Mesenchymal stem cell (in vitro differentiated cells and primary cell): Measurements from ENCODE around the gene WLS.

Experiments used
- DNase-seq: peaks from one replicate; pipeline ENCODE4 v3.0.0-alpha.2; 2013
- H2AFZ ChIP-seq: one replicate; pipeline ENCODE4 v1.6.1; 2013; ENCODE audit warnings: low read depth, mild to moderate bottlenecking, control low read depth, inconsistent platforms, low read length, moderate library complexity
- H2AK5ac ChIP-seq: 2 replicates; pipeline ENCODE4 v1.6.1; 2013; ENCODE audit warnings: low read length, moderate library complexity, mild to moderate bottlenecking, inconsistent platforms; ENCODE audit not compliant: severe bottlenecking
- H2BK120ac ChIP-seq: one replicate; pipeline ENCODE4 v1.6.1; 2013; ENCODE audit warnings: low read depth, mild to moderate bottlenecking, inconsistent platforms, low read length, moderate library complexity
- H2BK12ac ChIP-seq, 2 experiments: one replicate each; pipeline ENCODE4 v1.6.1; 2013; ENCODE audit warnings: inconsistent platforms in 2 of 2, low read length in 2 of 2, mild to moderate bottlenecking in 2 of 2, moderate library complexity in 2 of 2, control low read depth in 1 of 2
- H2BK15ac ChIP-seq: one replicate; pipeline ENCODE4 v1.6.1; 2013; ENCODE audit warnings: mild to moderate bottlenecking, low read depth, inconsistent platforms; ENCODE audit not compliant: poor library complexity, severe bottlenecking
- H2BK5ac ChIP-seq: 2 replicates; pipeline ENCODE4 v1.6.1; 2013; ENCODE audit warnings: low read depth, mild to moderate bottlenecking, low read length, control low read depth, inconsistent platforms; ENCODE audit not compliant: poor library complexity, severe bottlenecking
- H3K14ac ChIP-seq, 2 experiments: one replicate each; pipeline ENCODE4 v1.6.1; 2013; ENCODE audit warnings: inconsistent platforms in 2 of 2, low read length in 2 of 2, control low read depth in 1 of 2, mild to moderate bottlenecking in 1 of 2, moderate library complexity in 1 of 2
- H3K18ac ChIP-seq, 2 experiments: one replicate each; pipeline ENCODE4 v1.6.1; 2013; ENCODE audit warnings: inconsistent platforms in 2 of 2, low read length in 2 of 2, control low read depth in 1 of 2, low read depth in 1 of 2, mild to moderate bottlenecking in 1 of 2
- H3K23ac ChIP-seq, 2 experiments: one replicate each; pipeline ENCODE4 v1.6.1; 2013; ENCODE audit warnings: inconsistent platforms in 2 of 2, low read length in 2 of 2, mild to moderate bottlenecking in 2 of 2, moderate library complexity in 2 of 2, control low read depth in 1 of 2
- H3K27ac ChIP-seq: 2 replicates; pipeline ENCODE4 v1.5.1; 2013; ENCODE audit warnings: mild to moderate bottlenecking, moderate library complexity, low read length, control low read depth, inconsistent platforms; ENCODE audit not compliant: poor library complexity, severe bottlenecking
- H3K27me3 ChIP-seq, 2 experiments: 2 replicates each; pipeline versions ENCODE4 v1.6.1 to v1.7.0; 2013; ENCODE audit warnings: low read length in 2 of 2, mild to moderate bottlenecking in 2 of 2, moderate library complexity in 2 of 2, control low read depth in 1 of 2, inconsistent platforms in 1 of 2; ENCODE audit not compliant: control insufficient read depth in 1 of 2, insufficient read depth in 1 of 2
- H3K36me3 ChIP-seq, 2 experiments: 2 replicates each; pipeline versions ENCODE4 v1.6.1 to v1.7.0; 2013; ENCODE audit warnings: low read length in 2 of 2, control low read depth in 1 of 2, inconsistent platforms in 1 of 2, low read depth in 1 of 2, mild to moderate bottlenecking in 1 of 2; ENCODE audit not compliant: insufficient read depth in 2 of 2, control insufficient read depth in 1 of 2
- H3K4ac ChIP-seq, 2 experiments: one replicate each; pipeline ENCODE4 v1.6.1; 2013; ENCODE audit warnings: inconsistent platforms in 2 of 2, low read length in 2 of 2, mild to moderate bottlenecking in 2 of 2, moderate library complexity in 2 of 2, control low read depth in 1 of 2, low read depth in 1 of 2
- H3K4me1 ChIP-seq: 2 replicates; pipeline ENCODE4 v1.6.1; 2013; ENCODE audit warnings: low read depth, low read length, control low read depth; ENCODE audit not compliant: control insufficient read depth, insufficient read depth
- H3K4me2 ChIP-seq: 2 replicates; pipeline ENCODE4 v1.6.1; 2013; ENCODE audit warnings: low read length, mild to moderate bottlenecking, inconsistent platforms; ENCODE audit not compliant: poor library complexity, severe bottlenecking
- H3K4me3 ChIP-seq, 2 experiments: 2 replicates each; pipeline versions ENCODE4 v1.5.1 to v1.7.0; 2013; ENCODE audit warnings: low read length in 2 of 2, mild to moderate bottlenecking in 2 of 2, control low read depth in 1 of 2, low read depth in 1 of 2; ENCODE audit not compliant: insufficient read depth in 1 of 2
- H3K79me1 ChIP-seq: replicated peaks from 2 replicates; pipeline ENCODE4 v1.6.1; 2013; ENCODE audit warnings: mild to moderate bottlenecking, control low read depth, low read length, inconsistent platforms; ENCODE audit not compliant: poor library complexity, severe bottlenecking
- H3K9ac ChIP-seq: 2 replicates; pipeline ENCODE4 v1.7.0; 2013; ENCODE audit warnings: mild to moderate bottlenecking, low read length, moderate library complexity
- H3K9me3 ChIP-seq: 2 replicates; pipeline ENCODE4 v1.7.0; 2013; ENCODE audit warnings: mild to moderate bottlenecking, low read length; ENCODE audit not compliant: control insufficient read depth
- H4K8ac ChIP-seq: one replicate; pipeline ENCODE4 v1.6.1; 2013; ENCODE audit warnings: inconsistent platforms, mild to moderate bottlenecking, low read length, moderate library complexity
- H4K91ac ChIP-seq: one replicate; pipeline ENCODE4 v1.6.1; 2013; ENCODE audit warnings: mild to moderate bottlenecking, low read length, inconsistent platforms
- WGBS: methylation state at CpG from one replicate; pipeline ENCODE4 v1.1.7; 2013; ENCODE audit warnings: mixed read lengths; 5-methylcytosine and 5-hydroxymethylcytosine counted together

WLS gene

DNA sequence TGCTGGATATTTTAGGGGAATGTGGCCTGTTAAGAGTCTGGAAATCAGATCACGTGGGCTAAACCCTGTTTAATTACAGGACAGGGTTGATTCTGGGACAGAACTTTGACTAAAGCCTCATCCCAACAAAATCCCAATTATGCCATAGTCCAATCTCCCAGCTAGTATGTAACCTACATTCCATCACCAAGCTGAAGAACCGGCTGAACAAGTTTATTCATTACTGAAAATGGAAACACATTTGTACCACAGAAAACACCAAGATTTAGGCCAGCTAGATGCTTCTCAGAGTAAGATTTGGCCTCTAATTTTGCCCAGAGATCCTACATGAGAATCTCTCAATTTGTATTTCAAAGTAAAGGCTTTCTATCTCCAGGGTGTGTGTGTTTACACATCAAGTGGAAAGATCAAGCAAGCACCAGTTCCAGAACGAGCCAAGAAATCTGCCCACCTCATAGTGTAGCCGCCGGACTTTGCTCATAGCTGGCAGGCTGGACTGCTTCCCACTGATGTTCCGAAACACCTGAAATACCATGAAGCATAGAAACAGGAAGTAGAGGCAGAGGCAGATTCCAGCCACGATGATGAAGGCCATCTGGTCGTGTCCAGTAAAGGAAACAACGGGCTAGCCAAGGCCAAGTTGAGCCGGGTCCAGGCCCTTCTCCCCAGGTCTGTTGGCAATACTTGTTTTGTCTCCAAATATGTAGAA, 86.8 kb downstream of the WLS start:
- Histone ChIP-seq H3K79me1 (peaks cover 16% of the 10 kb centered on the region), H4K91ac (no peak overlapping the region), H3K36me3 (peaks cover 39 to 99% of the 10 kb centered on the region in 2 experiments), H3K9ac (no peak overlapping the region), H2AK5ac (no peak overlapping the region), H3K23ac (no peak overlapping the region), H3K4ac (no peak overlapping the region), H3K4me3 (no peak overlapping the region), H2AFZ (no peak overlapping the region), H4K8ac (no peak overlapping the region), H2BK15ac (no peak overlapping the region), H2BK5ac (no peak overlapping the region), H3K9me3 (no peaks in the 10 kb centered on the region), H3K27me3 (no peaks in the 10 kb centered on the region), H3K4me2 (no peak overlapping the region), H3K27ac (no peak overlapping the region), H2BK120ac (no peak overlapping the region), H3K14ac (no peak overlapping the region), H2BK12ac (peak overlapping the region in 1 of 2 experiments; percentile 47), H3K18ac (no peak overlapping the region), H3K4me1 (peaks cover 9% of the 10 kb centered on the region)
- WGBS, result 89% methylated on average over 9 of the region's 10 CpGs
- DNase-seq, result no peak

DNA sequence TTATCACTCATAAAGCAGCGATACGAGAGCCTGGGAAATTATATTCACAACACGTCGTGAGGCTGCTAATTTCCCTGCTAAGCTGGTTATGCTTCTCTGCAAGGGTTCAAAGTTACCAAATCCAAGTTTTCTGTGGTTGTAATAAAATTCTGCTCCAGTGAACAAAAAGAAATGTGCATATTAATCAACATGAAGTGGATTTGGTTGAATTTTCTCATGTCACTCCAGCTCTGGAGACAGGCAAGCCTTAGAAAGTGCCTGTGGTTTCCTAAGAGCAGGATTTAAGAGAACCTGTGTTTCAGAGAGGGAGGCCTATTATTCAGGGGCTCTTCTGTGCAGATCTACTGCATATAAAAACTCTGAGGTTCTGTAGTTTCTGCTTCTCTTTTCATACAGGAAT, 87.5 kb downstream of the WLS start:
- no peak overlapping the region for H2AK5ac ChIP-seq
- no peak overlapping the region for H2AFZ ChIP-seq
- no peaks in the 10 kb centered on the region for H3K27me3 ChIP-seq
- no peak overlapping the region for H3K9ac ChIP-seq
- H3K27ac ChIP-seq, result no peak overlapping the region
- peaks cover 35 to 99% of the 10 kb centered on the region in 2 experiments for H3K36me3 ChIP-seq
- H3K4me1 ChIP-seq, result peaks cover 9% of the 10 kb centered on the region
- no peak overlapping the region for H3K4me3 ChIP-seq
- no peak overlapping the region for H3K4ac ChIP-seq
- no peak overlapping the region for H3K14ac ChIP-seq
- no peak overlapping the region for H2BK120ac ChIP-seq
- peaks cover 16% of the 10 kb centered on the region for H3K79me1 ChIP-seq
- WGBS, result 97% methylated on average over 4 of the region's 4 CpGs
- no peak overlapping the region for H3K23ac ChIP-seq
- no peak overlapping the region for H4K91ac ChIP-seq
- H3K4me2 ChIP-seq, result no peak overlapping the region
- H2BK12ac ChIP-seq, result no peak overlapping the region
- H2BK15ac ChIP-seq, result no peak overlapping the region
- DNase-seq, result no peak
- H4K8ac ChIP-seq, result no peak overlapping the region
- no peak overlapping the region for H2BK5ac ChIP-seq
- H3K18ac ChIP-seq, result no peak overlapping the region
- no peaks in the 10 kb centered on the region for H3K9me3 ChIP-seq

DNA sequence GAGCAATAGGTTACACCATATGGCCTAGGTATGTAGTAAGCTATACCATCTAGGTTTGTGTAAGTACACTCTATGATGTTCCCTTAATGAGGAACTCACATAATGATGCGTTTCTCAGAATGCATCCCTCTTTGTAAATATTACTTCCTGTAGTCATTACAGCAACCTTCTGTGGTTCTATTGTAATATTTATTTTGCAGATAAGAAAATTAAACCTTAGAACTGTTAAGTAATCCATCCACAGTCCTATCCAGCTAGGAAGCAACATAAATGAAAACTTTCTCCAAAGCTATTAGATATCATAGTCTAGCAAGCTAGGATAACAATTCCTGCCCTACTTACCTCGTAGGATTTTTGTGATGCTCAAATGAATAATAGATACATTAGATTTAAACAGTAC, 88.7 kb downstream of the WLS start:
- Histone ChIP-seq H4K8ac (no peak overlapping the region), H4K91ac (no peak overlapping the region), H3K4me3 (no peak overlapping the region), H3K9me3 (no peaks in the 10 kb centered on the region), H3K18ac (no peak overlapping the region), H2BK120ac (no peak overlapping the region), H3K27ac (no peak overlapping the region), H3K27me3 (no peaks in the 10 kb centered on the region), H2BK15ac (no peak overlapping the region), H3K4me2 (no peak overlapping the region), H3K14ac (no peak overlapping the region), H3K4me1 (peaks cover 9% of the 10 kb centered on the region), H3K36me3 (peaks cover 25 to 99% of the 10 kb centered on the region in 2 experiments), H3K23ac (no peak overlapping the region), H2BK5ac (no peak overlapping the region), H2BK12ac (no peak overlapping the region), H3K9ac (no peak overlapping the region), H3K79me1 (peaks cover 16% of the 10 kb centered on the region), H2AFZ (no peak overlapping the region), H3K4ac (no peak overlapping the region), H2AK5ac (no peak overlapping the region)
- WGBS, result no CpG with 5 or more reads among the region's 2 CpGs
- no peak for DNase-seq

DNA sequence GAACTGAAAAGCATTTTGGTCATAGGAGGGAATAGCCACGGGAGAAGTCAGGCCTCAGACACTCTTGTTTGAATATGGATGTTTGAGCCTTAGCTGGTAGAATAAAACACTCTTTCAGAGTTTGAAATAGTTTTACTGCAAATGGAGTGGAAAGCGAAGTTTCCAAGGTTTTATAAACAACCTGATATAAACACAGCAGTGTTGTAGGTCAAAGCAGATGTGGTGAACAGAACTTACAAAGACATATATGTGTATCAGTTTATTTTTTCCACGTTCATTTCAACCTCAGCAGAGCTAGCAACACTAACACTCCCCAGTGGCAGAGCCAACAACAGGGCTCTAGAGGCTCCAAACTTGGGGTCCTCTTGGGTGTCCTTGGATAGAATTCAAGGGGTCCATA, 89.9 kb downstream of the WLS start:
- H2BK5ac ChIP-seq, result no peak overlapping the region
- no peak overlapping the region for H2BK120ac ChIP-seq
- peaks cover 15 to 99% of the 10 kb centered on the region in 2 experiments for H3K36me3 ChIP-seq
- H3K27me3 ChIP-seq, result no peaks in the 10 kb centered on the region
- peak overlapping the region; percentile 78 for H2AK5ac ChIP-seq
- H3K14ac ChIP-seq, result peak overlapping the region in 1 of 2 experiments; percentile 53
- 34% methylated on average over 2 of the region's 3 CpGs for WGBS
- no peaks in the 10 kb centered on the region for H3K9me3 ChIP-seq
- peaks cover 10% of the 10 kb centered on the region for H3K79me1 ChIP-seq
- H2BK12ac ChIP-seq, result peak overlapping the region in 1 of 2 experiments; percentile 45
- H3K27ac ChIP-seq, result peak overlapping the region; percentile 83
- H2AFZ ChIP-seq, result no peak overlapping the region
- peak overlapping the region in 1 of 2 experiments; percentile 14 for H3K23ac ChIP-seq
- H3K18ac ChIP-seq, result peak overlapping the region; percentile 10 to 75
- H3K9ac ChIP-seq, result no peak overlapping the region
- H2BK15ac ChIP-seq, result no peak overlapping the region
- H4K8ac ChIP-seq, result no peak overlapping the region
- H3K4me2 ChIP-seq, result no peak overlapping the region
- H3K4me1 ChIP-seq, result peaks cover 9% of the 10 kb centered on the region
- H3K4ac ChIP-seq, result peak overlapping the region; percentile 39 to 60
- peak; percentile 54 for DNase-seq
- no peak overlapping the region for H4K91ac ChIP-seq
- H3K4me3 ChIP-seq, result no peak overlapping the region
